GM19099 (cell line): Measurements from ENCODE around the gene CD276.

ENCODE experiments used
- POLR2A ChIP-seq: IDR thresholded peaks from 3 replicates; pipeline ENCODE4 v1.6.1; 2011; ENCODE audit warnings: low read depth; ENCODE audit not compliant: insufficient read length; ENCODE audit errors: extremely low read depth

The CD276 gene

GRCh38 chr15:73683777-73684580 lies at the start of gene CD276:
CD276 (plus strand) TSS chr15:73684383; CDS start chr15:73699640, 15,257 bp downstream.
- no peak for TF ChIP-seq POLR2A

- TF ChIP-seq POLR2A: no peak
These were observed 46.7 kb upstream of the CD276 start for GRCh38 chr15:73637527-73637926.

- TF ChIP-seq POLR2A: no peak
These were observed 36.7 kb upstream of the CD276 start for GRCh38 chr15:73647259-73648013.

GRCh38 chr15:73648014-73648295 lies 36.2 kb upstream of the CD276 start:
- TF ChIP-seq POLR2A: no peak

- TF ChIP-seq POLR2A: no peak
These were observed 33.6 kb upstream of the CD276 start for GRCh38 chr15:73650416-73651126.

- no peak for TF ChIP-seq POLR2A
These were observed 29.5 kb upstream of the CD276 start for GRCh38 chr15:73654659-73655058.

- TF ChIP-seq POLR2A: no peak
These were observed 28.5 kb upstream of the CD276 start for GRCh38 chr15:73655724-73656123.

- no peak for TF ChIP-seq POLR2A
These were observed 25.5 kb upstream of the CD276 start for GRCh38 chr15:73658645-73659044.

- no peak for TF ChIP-seq POLR2A
These were observed 23.7 kb upstream of the CD276 start for GRCh38 chr15:73660455-73660854.

- no peak for TF ChIP-seq POLR2A
These were observed 9.6 kb upstream of the CD276 start for GRCh38 chr15:73674587-73674986.

GRCh38 chr15:73677146-73677607 lies 7.0 kb upstream of the CD276 start:
- TF ChIP-seq POLR2A: no peak

GRCh38 chr15:73677733-73678132 lies 6.5 kb upstream of the CD276 start:
- no peak for TF ChIP-seq POLR2A

- TF ChIP-seq POLR2A: no peak
These were observed 5.7 kb upstream of the CD276 start for GRCh38 chr15:73678498-73678897.

- no peak for TF ChIP-seq POLR2A
These were observed 5.0 kb upstream of the CD276 start for GRCh38 chr15:73679180-73679579.

- no peak for TF ChIP-seq POLR2A
These were observed 4.2 kb upstream of the CD276 start for GRCh38 chr15:73679964-73680363.

- no peak for TF ChIP-seq POLR2A
These were observed 3.6 kb upstream of the CD276 start for GRCh38 chr15:73680549-73680948.

- no peak for TF ChIP-seq POLR2A
These were observed 3.1 kb upstream of the CD276 start for GRCh38 chr15:73681063-73681462.
